AG10803 (cell line): ENCODE measurements around the gene SNAI3.

ENCODE experiments used
- DNase-seq: peaks from one replicate; pipeline ENCODE4 v3.0.0; 2010; ENCODE audit warnings: low read depth
- H3K4me3 ChIP-seq: 2 replicates; pipeline ENCODE4 v1.5.1; 2011; ENCODE audit warnings: mild to moderate bottlenecking, low read length, control low read depth
- CTCF ChIP-seq: conservative IDR thresholded peaks from 2 replicates; pipeline ENCODE4 v1.5.1; 2011; ENCODE audit warnings: mild to moderate bottlenecking, low read length, control low read depth, inconsistent platforms

Gene SNAI3

GRCh38 chr16:88702371-88703210 lies 16.3 kb upstream of the SNAI3 start:
- DNase-seq: no peak
- H3K4me3 ChIP-seq: no peak overlapping the region
- TF ChIP-seq CTCF: no peak

- no peak for DNase-seq
- no peak for TF ChIP-seq CTCF
- no peak overlapping the region for H3K4me3 ChIP-seq
These were observed 15.5 kb upstream of the SNAI3 start for GRCh38 chr16:88701581-88702370.

GRCh38 chr16:88700636-88701482 lies 14.6 kb upstream of the SNAI3 start:
- no peak overlapping the region for H3K4me3 ChIP-seq
- TF ChIP-seq CTCF: no peak

GRCh38 chr16:88700322-88700635 lies 14.0 kb upstream of the SNAI3 start:
- no peak for TF ChIP-seq CTCF
- no peak overlapping the region for H3K4me3 ChIP-seq
- no peak for DNase-seq

More at GRCh38 chr16:88700636-88701482, 14.6 kb upstream of the SNAI3 start:
- DNase-seq: peak; percentile 59

GRCh38 chr16:88699180-88699579 lies 12.9 kb upstream of the SNAI3 start:
- TF ChIP-seq CTCF: no peak
- DNase-seq: no peak
- no peak overlapping the region for H3K4me3 ChIP-seq

GRCh38 chr16:88698646-88699045 lies 12.3 kb upstream of the SNAI3 start:
- no peak for DNase-seq
- no peak for TF ChIP-seq CTCF
- no peak overlapping the region for H3K4me3 ChIP-seq
